MM.1S (cell line): Measurements from ENCODE around the gene MCU.

Source experiments
- CTCF ChIP-seq: fragments of 300-600 bp; sonication (generic); IDR thresholded peaks from 2 replicates; pipeline ENCODE4 v1.5.1; 2016; ENCODE audit warnings: antibody characterized with exemption, low read length, mixed read lengths
- EZH2phosphoT487 ChIP-seq: fragments of 300-600 bp; sonication (generic); IDR thresholded peaks from 2 replicates; pipeline ENCODE4 v1.6.1; 2018; ENCODE audit warnings: antibody characterized with exemption, low read length

GRCh38 chr10:72800000-72800740 is 108.2 kb downstream of the MCU start:
- no peak for TF ChIP-seq CTCF
- no peak for TF ChIP-seq EZH2phosphoT487
